GM10847 (cell line): ENCODE data around the gene UNC5C.

Experiments used
- POLR2A ChIP-seq: IDR thresholded peaks from 2 replicates; pipeline ENCODE4 v1.6.1; 2011; ENCODE audit not compliant: insufficient read length; ENCODE audit errors: extremely low read depth

Gene UNC5C

GRCh38 chr4:95415346-95415771, 133.4 kb downstream of the UNC5C start:
- no peak for TF ChIP-seq POLR2A

- TF ChIP-seq POLR2A: no peak
Measured at GRCh38 chr4:95411371-95412088, 137.2 kb downstream of the UNC5C start.

GRCh38 chr4:95410387-95410977, 138.3 kb downstream of the UNC5C start:
- no peak for TF ChIP-seq POLR2A

- TF ChIP-seq POLR2A: no peak
Measured at GRCh38 chr4:95409750-95410149, 139.0 kb downstream of the UNC5C start.

- TF ChIP-seq POLR2A: no peak
Measured at GRCh38 chr4:95409127-95409526, 139.6 kb downstream of the UNC5C start.

GRCh38 chr4:95402299-95402698, 146.5 kb downstream of the UNC5C start:
- no peak for TF ChIP-seq POLR2A

- no peak for TF ChIP-seq POLR2A
Measured at GRCh38 chr4:95398217-95398616, 150.6 kb downstream of the UNC5C start.

- TF ChIP-seq POLR2A: no peak
Measured at GRCh38 chr4:95394752-95395306, 153.9 kb downstream of the UNC5C start.

- TF ChIP-seq POLR2A: no peak
Measured at GRCh38 chr4:95393821-95394220, 155.0 kb downstream of the UNC5C start.

GRCh38 chr4:95388911-95389310, 159.9 kb downstream of the UNC5C start:
- no peak for TF ChIP-seq POLR2A

GRCh38 chr4:95387719-95388118, 161.1 kb downstream of the UNC5C start:
- no peak for TF ChIP-seq POLR2A

- TF ChIP-seq POLR2A: no peak
Measured at GRCh38 chr4:95386410-95386809, 162.4 kb downstream of the UNC5C start.

- TF ChIP-seq POLR2A: no peak
Measured at GRCh38 chr4:95381843-95382580, 166.8 kb downstream of the UNC5C start.

GRCh38 chr4:95379633-95380032, 169.1 kb downstream of the UNC5C start:
- no peak for TF ChIP-seq POLR2A

- no peak for TF ChIP-seq POLR2A
Measured at GRCh38 chr4:95377366-95377900, 171.3 kb downstream of the UNC5C start.
